HEK293 (cell line): ENCODE data around the gene RSPH9.

Source experiments
- CTCF ChIP-seq: fragments of 450-650 bp; formaldehyde crosslinking; IDR thresholded peaks from 2 replicates; pipeline ENCODE4 v1.5.1; 2016; ENCODE audit warnings: missing biosample characterization, missing genetic modification characterization
- MYNN ChIP-seq: fragments of 450-650 bp; formaldehyde crosslinking; IDR thresholded peaks from 2 replicates; pipeline ENCODE4 v1.5.1; 2016; ENCODE audit warnings: missing biosample characterization, missing genetic modification characterization, borderline replicate concordance
- PBX3 ChIP-seq: sonication (generic); formaldehyde crosslinking; IDR thresholded peaks from 2 replicates; pipeline ENCODE4 v1.8.1; 2022; ENCODE audit warnings: mild to moderate bottlenecking, moderate library complexity, missing genetic modification reagents
- SP3 ChIP-seq: fragments of 450-650 bp; formaldehyde crosslinking; IDR thresholded peaks from 2 replicates; pipeline ENCODE4 v1.5.1; 2016; ENCODE audit warnings: missing biosample characterization, missing genetic modification characterization
- TRIM28 ChIP-seq: IDR thresholded peaks from 2 replicates; pipeline ENCODE4 v1.6.1; 2011; ENCODE audit warnings: low read length, control low read depth, borderline replicate concordance
- ZNF155 ChIP-seq: fragments of 450-650 bp; formaldehyde crosslinking; IDR thresholded peaks from 2 replicates; pipeline ENCODE4 v1.5.1; 2016; ENCODE audit warnings: missing biosample characterization, missing genetic modification characterization
- ZNF362 ChIP-seq: fragments of 450-650 bp; formaldehyde crosslinking; IDR thresholded peaks from 2 replicates; pipeline ENCODE4 v1.5.1; 2016; ENCODE audit warnings: missing biosample characterization, missing genetic modification characterization
- ZNF645 ChIP-seq: fragments of 450-650 bp; formaldehyde crosslinking; IDR thresholded peaks from 2 replicates; pipeline ENCODE4; 2016; ENCODE audit warnings: missing biosample characterization, missing genetic modification characterization
- ZNF701 ChIP-seq: fragments of 450-650 bp; formaldehyde crosslinking; IDR thresholded peaks from 2 replicates; pipeline ENCODE4 v1.5.1; 2016; ENCODE audit warnings: missing biosample characterization, missing genetic modification characterization
- ZNF768 ChIP-seq: fragments of 450-650 bp; formaldehyde crosslinking; IDR thresholded peaks from 2 replicates; pipeline ENCODE4 v1.5.1; 2018; ENCODE audit warnings: missing biosample characterization, mild to moderate bottlenecking, missing genetic modification characterization
- ZNF785 ChIP-seq: fragments of 450-650 bp; formaldehyde crosslinking; IDR thresholded peaks from 2 replicates; pipeline ENCODE4 v1.5.1; 2016; ENCODE audit warnings: missing biosample characterization, missing genetic modification characterization

- TF ChIP-seq MYNN (tag by site-specific recombination) (no peak), CTCF (tag by site-specific recombination) (no peak), PBX3 (CRISPR knock-in tag) (no peak), ZNF768 (tag by site-specific recombination) (no peak), SP3 (tag by site-specific recombination) (no peak), ZNF701 (tag by site-specific recombination) (no peak), ZNF155 (no peak), ZNF645 (tag by site-specific recombination) (no peak), TRIM28 (no peak), ZNF362 (tag by site-specific recombination) (no peak), ZNF785 (tag by site-specific recombination) (no peak)
Measured at GRCh38 chr6:43682724-43683429, 38.0 kb downstream of the RSPH9 start.
